ENCODE measurements around the gene RUSC1. TPM values are rescaled to one million over a fixed set of nuclear protein-coding genes. Genes with fewer than 3 reads are reported as not detected.

The RUSC1 gene
- total RNA-seq, 6 donors from 2014 or later = 21.4 to 41.9 (median 31.2) TPM

GRCh38 chr1:155295183-155295941 lies 25.3 kb upstream of the RUSC1 start:
- ATAC-seq (ENCODE audit: low FRiP score in 2 of 2) = peak in 1 of 2 donors; percentile 57
- peak in 1 of 2 donors; percentile 82 for DNase-seq
- Histone ChIP-seq H3K27ac (no peak overlapping the region), H3K9me3 (no peaks in the 10 kb centered on the region), H3K4me1 (peaks cover 0 to 10% (median 7%) of the 10 kb centered on the region in 4 donors), H3K36me3 (no peaks in the 10 kb centered on the region), H3K4me3 (no peak overlapping the region), H3K27me3 (peaks cover 0 to 15% (median 7%) of the 10 kb centered on the region in 4 donors)
- no peak for TF ChIP-seq CTCF (IDR thresholded peaks at IDR 0.05)
- no peak for TF ChIP-seq POLR2AphosphoS5 (IDR thresholded peaks at IDR 0.05)
- no peak for TF ChIP-seq POLR2A (IDR thresholded peaks at IDR 0.05)
- TF ChIP-seq EP300 (IDR thresholded peaks at IDR 0.05) = no peak
- 20 to 26% methylated on average over 17 to 30 of the region's 47 CpGs for WGBS, 2 donors

DNA sequence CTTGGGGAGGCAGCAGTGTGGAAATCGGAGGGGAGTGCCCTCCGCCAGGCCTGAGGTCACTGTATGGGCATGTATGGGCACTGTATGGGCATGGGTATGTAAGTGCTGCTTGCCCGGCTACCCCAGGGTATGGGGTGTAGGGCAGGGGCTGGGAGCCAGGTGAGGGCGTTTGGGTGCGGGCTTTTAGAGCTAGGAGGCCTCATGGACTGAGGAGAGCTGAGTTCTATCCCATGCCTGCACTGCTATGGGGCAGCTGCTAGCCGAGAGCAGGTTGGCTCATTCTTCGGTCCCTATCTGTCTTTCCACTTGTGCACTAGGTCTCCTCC lies 24.8 kb upstream of the RUSC1 start:
- WGBS, 2 donors = 75 to 85% methylated on average over 6 to 7 of the region's 7 CpGs
- DNase-seq (peak in 1 of 2 donors; percentile 32), ATAC-seq (ENCODE audit: low FRiP score in 2 of 2) (peak in 1 of 2 donors; percentile 24)
- Histone ChIP-seq H3K36me3 (no peaks in the 10 kb centered on the region), H3K4me1 (peaks cover 0 to 10% (median 7%) of the 10 kb centered on the region in 4 donors), H3K4me3 (no peak overlapping the region), H3K27me3 (peaks cover 0 to 15% (median 7%) of the 10 kb centered on the region in 4 donors), H3K9me3 (no peaks in the 10 kb centered on the region), H3K27ac (no peak overlapping the region)
- TF ChIP-seq POLR2A (IDR thresholded peaks at IDR 0.05) = no peak
- TF ChIP-seq EP300 (IDR thresholded peaks at IDR 0.05) = no peak

- Histone ChIP-seq H3K9me3 (no peaks in the 10 kb centered on the region), H3K36me3 (no peaks in the 10 kb centered on the region), H3K27ac (no peak overlapping the region), H3K27me3 (peaks cover 0 to 15% (median 7%) of the 10 kb centered on the region in 4 donors), H3K4me1 (peaks cover 0 to 10% (median 7%) of the 10 kb centered on the region in 4 donors), H3K4me3 (no peak overlapping the region)
- 84 to 89% methylated on average over 3 of the region's 3 CpGs for WGBS, 2 donors
- TF ChIP-seq CTCF (IDR thresholded peaks at IDR 0.05) (no peak), POLR2AphosphoS5 (IDR thresholded peaks at IDR 0.05) (no peak), POLR2A (IDR thresholded peaks at IDR 0.05) (no peak), EP300 (IDR thresholded peaks at IDR 0.05) (no peak)
- DNase-seq (no peak), ATAC-seq (ENCODE audit: low FRiP score in 2 of 2) (no peak)
Measured at GRCh38 chr1:155296661-155297060, 24.0 kb upstream of the RUSC1 start.

- H3K36me3 ChIP-seq = no peaks in the 10 kb centered on the region
- ATAC-seq (ENCODE audit: low FRiP score in 2 of 2) = no peak
- no peak overlapping the region for H3K4me3 ChIP-seq
- H3K9me3 ChIP-seq = no peaks in the 10 kb centered on the region
- TF ChIP-seq POLR2AphosphoS5 (IDR thresholded peaks at IDR 0.05) = no peak
- no peak for TF ChIP-seq CTCF (IDR thresholded peaks at IDR 0.05)
- TF ChIP-seq EP300 (IDR thresholded peaks at IDR 0.05) = no peak
- no peak for TF ChIP-seq POLR2A (IDR thresholded peaks at IDR 0.05)
- 70 to 77% methylated on average over 7 of the region's 7 CpGs for WGBS, 2 donors
- H3K27me3 ChIP-seq = peaks cover 0 to 15% (median 7%) of the 10 kb centered on the region in 4 donors
- no peak for DNase-seq
- H3K27ac ChIP-seq = no peak overlapping the region
- H3K4me1 ChIP-seq = peaks cover 0 to 10% (median 7%) of the 10 kb centered on the region in 4 donors
Measured at GRCh38 chr1:155297384-155297783, 23.3 kb upstream of the RUSC1 start.

GRCh38 chr1:155300024-155300423 lies 20.7 kb upstream of the RUSC1 start:
- TF ChIP-seq POLR2AphosphoS5 (IDR thresholded peaks at IDR 0.05) (no peak), POLR2A (IDR thresholded peaks at IDR 0.05) (no peak), CTCF (IDR thresholded peaks at IDR 0.05) (no peak), EP300 (IDR thresholded peaks at IDR 0.05) (no peak)
- Histone ChIP-seq H3K36me3 (no peaks in the 10 kb centered on the region), H3K9me3 (no peaks in the 10 kb centered on the region), H3K27ac (no peak overlapping the region), H3K4me3 (no peak overlapping the region), H3K27me3 (peaks cover 0 to 9% (median 4%) of the 10 kb centered on the region in 4 donors), H3K4me1 (peaks cover 0 to 6% (median 6%) of the 10 kb centered on the region in 4 donors)
- peak in 1 of 2 donors; percentile 55 for DNase-seq
- 89 to 92% methylated on average over 8 of the region's 8 CpGs for WGBS, 2 donors
- ATAC-seq (ENCODE audit: low FRiP score in 2 of 2) = no peak
